HepG2 (cell line): Measurements from ENCODE around the gene ICAM5. TPM values are rescaled to one million over a fixed set of nuclear protein-coding genes. Genes with fewer than 3 reads are reported as not detected.

Source experiments
- AGO1 ChIP-seq: fragments of 200-400 bp; formaldehyde crosslinking; IDR thresholded peaks from 2 replicates; pipeline ENCODE4 v1.6.1; 2017; ENCODE audit warnings: mild to moderate bottlenecking, low read depth, low read length, moderate library complexity; ENCODE audit not compliant: poor library complexity, severe bottlenecking
- HIVEP1 ChIP-seq: sonication (generic); formaldehyde crosslinking; IDR thresholded peaks from 2 replicates; pipeline ENCODE4 v1.4.0; 2020; ENCODE audit warnings: mild to moderate bottlenecking, missing genetic modification reagents
- ISX ChIP-seq: sonication (generic); formaldehyde crosslinking; conservative IDR thresholded peaks from 2 replicates; pipeline ENCODE4 v1.5.0; 2020; ENCODE audit warnings: missing genetic modification reagents
- POLR2AphosphoS5 ChIP-seq: IDR thresholded peaks from 2 replicates; pipeline ENCODE4 v1.6.1; 2012; ENCODE audit warnings: low read depth, low read length
- SP4 ChIP-seq: sonication (generic); formaldehyde crosslinking; IDR thresholded peaks from 2 replicates; pipeline ENCODE4 v1.8.1; 2023; ENCODE audit warnings: mild to moderate bottlenecking, missing genetic modification reagents
- SP5 ChIP-seq: IDR thresholded peaks from 2 replicates; pipeline ENCODE4 v1.6.1; 2016; ENCODE audit warnings: low read depth, borderline replicate concordance
- ZBTB7A ChIP-seq: sonication (generic); formaldehyde crosslinking; IDR thresholded peaks from 2 replicates; pipeline ENCODE4 v1.8.0; 2022; ENCODE audit warnings: mild to moderate bottlenecking, missing genetic modification reagents
- ZFX ChIP-seq: sonication (generic); formaldehyde crosslinking; IDR thresholded peaks from 2 replicates; pipeline ENCODE4 v1.4.0; 2020; ENCODE audit warnings: mild to moderate bottlenecking, low read depth, missing genetic modification reagents, moderate library complexity
- ZNF431 ChIP-seq: sonication (generic); formaldehyde crosslinking; IDR thresholded peaks from 2 replicates; pipeline ENCODE4 v1.9.0; 2022; ENCODE audit warnings: missing genetic modification reagents, low read depth, mild to moderate bottlenecking, borderline replicate concordance
- ZNF746 ChIP-seq: sonication (generic); formaldehyde crosslinking; IDR thresholded peaks from 2 replicates; pipeline ENCODE4 v1.8.0; 2022; ENCODE audit warnings: mild to moderate bottlenecking, missing genetic modification reagents
- polyA plus RNA-seq, 8 experiments: library from polyadenylated mRNA; depleted of rRNA in 3 of 8; stranded (reverse) in 7 of 8; unstranded in 1 of 8; fragments of >200 nt; fragmentation: Illumina TruSeq in 4 of 8; extraction: Trizol in 4 of 8; gene quantifications; 2 replicates each; pipeline versions ENCODE4 v1.2.1 to v1.2.3, GENCODE V29; 2011 to 2016; ENCODE audit warnings: low read depth in 4 of 8, missing spikeins in 1 of 8, mixed read lengths in 1 of 8; ENCODE audit not compliant: insufficient read depth in 1 of 8
- total RNA-seq, 5 experiments: library from RNA; depleted of rRNA; stranded (reverse); fragments of >200 nt; fragmentation: Illumina TruSeq; extraction: Trizol; gene quantifications; 2 replicates each; pipeline ENCODE4 v1.2.3, GENCODE V29; 2016; ENCODE audit warnings: low read depth in 1 of 5
- TF ChIP-seq, protein P1 (sequence below): sonication (generic); formaldehyde crosslinking; IDR thresholded peaks from 2 replicates; pipeline ENCODE4 v1.4.0; 2020; ENCODE audit warnings: missing genetic modification reagents
- TF ChIP-seq, protein P2 (sequence below): sonication (generic); formaldehyde crosslinking; IDR thresholded peaks from 2 replicates; pipeline ENCODE4 v1.4.0; 2020; ENCODE audit warnings: low read depth, missing genetic modification reagents
- TF ChIP-seq, protein P3 (sequence below): sonication (generic); formaldehyde crosslinking; IDR thresholded peaks from 2 replicates; pipeline ENCODE4 v1.5.0; 2020; ENCODE audit warnings: mild to moderate bottlenecking, missing genetic modification reagents
- TF ChIP-seq, protein P4 (sequence below): sonication (generic); formaldehyde crosslinking; IDR thresholded peaks from 2 replicates; pipeline ENCODE4 v1.4.0; 2020; ENCODE audit warnings: mild to moderate bottlenecking, missing genetic modification reagents

ICAM5 gene
- total and polyA plus RNA-seq, 2 of the 13 experiments (the other 11 are each of a cell fraction or from before 2014, with no cell fraction given): 0.46 to 1.6 TPM

DNA sequence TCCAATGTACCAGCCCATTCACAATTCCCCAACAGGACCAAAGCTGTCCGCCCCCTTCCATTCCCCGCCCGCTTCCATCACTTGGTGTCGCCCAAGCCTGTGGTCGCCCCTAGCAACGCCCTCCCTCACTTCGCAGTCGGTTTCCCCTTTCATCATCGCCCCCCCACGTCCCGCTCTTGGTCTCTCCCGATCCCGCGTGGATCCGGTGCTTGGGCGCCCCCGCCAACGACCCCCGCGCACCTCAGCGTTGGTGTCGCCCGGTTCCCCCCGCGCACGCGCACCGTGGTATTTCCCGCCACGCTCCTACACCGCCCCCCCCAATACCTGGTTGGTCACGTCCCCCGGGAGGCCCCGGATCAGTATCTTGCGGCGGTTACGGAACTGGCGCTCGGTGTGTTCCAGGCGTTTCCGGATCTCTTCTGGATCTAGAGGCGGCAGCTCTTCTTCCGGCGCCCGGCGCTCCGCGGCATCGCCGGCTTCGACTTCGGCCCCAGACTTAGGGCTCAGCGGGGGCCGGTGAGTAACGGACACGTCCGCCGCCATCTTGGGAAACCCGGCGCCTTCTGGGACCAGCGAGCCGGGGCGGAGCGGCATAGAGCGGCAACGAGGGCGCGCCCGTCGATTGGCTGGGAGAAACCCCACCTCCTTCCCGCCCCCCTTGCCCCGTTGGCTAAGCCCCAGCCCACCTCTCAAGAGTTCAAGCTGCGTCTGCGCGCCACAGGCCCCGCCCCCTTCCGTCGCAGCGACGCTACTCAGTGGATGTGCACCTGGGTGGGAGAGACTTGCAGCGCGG lies 43.4 kb downstream of the ICAM5 start, which contains the start of gene RAVER1 (continued):
- TF ChIP-seq, protein P1, sequence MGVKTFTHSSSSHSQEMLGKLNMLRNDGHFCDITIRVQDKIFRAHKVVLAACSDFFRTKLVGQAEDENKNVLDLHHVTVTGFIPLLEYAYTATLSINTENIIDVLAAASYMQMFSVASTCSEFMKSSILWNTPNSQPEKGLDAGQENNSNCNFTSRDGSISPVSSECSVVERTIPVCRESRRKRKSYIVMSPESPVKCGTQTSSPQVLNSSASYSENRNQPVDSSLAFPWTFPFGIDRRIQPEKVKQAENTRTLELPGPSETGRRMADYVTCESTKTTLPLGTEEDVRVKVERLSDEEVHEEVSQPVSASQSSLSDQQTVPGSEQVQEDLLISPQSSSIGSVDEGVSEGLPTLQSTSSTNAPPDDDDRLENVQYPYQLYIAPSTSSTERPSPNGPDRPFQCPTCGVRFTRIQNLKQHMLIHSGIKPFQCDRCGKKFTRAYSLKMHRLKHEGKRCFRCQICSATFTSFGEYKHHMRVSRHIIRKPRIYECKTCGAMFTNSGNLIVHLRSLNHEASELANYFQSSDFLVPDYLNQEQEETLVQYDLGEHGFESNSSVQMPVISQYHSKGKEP (CRISPR knock-in tag): 0 out of 2 replicates have a peak, but pooled peaks have one; percentile 9
- TF ChIP-seq SP5 (CRISPR knock-in tag) (no peak), ISX (CRISPR knock-in tag) (0 out of 2 replicates have a peak, but pooled peaks have one; percentile 39), ZFX (CRISPR knock-in tag) (peak; percentile 75), HIVEP1 (CRISPR knock-in tag) (peak; percentile 35; the same call in 1 of the 2 replicates), AGO1 (peak; percentile 54), SP4 (peak; percentile 67; the same call in 1 of the 2 replicates), ZNF746 (CRISPR knock-in tag) (peak; percentile 72), ZBTB7A (CRISPR knock-in tag) (peak; percentile 27; the same call in 1 of the 2 replicates), ZNF431 (peak; percentile 66; the same call in 1 of the 2 replicates), POLR2AphosphoS5 (peak; percentile 74)
- TF ChIP-seq, protein P2, sequence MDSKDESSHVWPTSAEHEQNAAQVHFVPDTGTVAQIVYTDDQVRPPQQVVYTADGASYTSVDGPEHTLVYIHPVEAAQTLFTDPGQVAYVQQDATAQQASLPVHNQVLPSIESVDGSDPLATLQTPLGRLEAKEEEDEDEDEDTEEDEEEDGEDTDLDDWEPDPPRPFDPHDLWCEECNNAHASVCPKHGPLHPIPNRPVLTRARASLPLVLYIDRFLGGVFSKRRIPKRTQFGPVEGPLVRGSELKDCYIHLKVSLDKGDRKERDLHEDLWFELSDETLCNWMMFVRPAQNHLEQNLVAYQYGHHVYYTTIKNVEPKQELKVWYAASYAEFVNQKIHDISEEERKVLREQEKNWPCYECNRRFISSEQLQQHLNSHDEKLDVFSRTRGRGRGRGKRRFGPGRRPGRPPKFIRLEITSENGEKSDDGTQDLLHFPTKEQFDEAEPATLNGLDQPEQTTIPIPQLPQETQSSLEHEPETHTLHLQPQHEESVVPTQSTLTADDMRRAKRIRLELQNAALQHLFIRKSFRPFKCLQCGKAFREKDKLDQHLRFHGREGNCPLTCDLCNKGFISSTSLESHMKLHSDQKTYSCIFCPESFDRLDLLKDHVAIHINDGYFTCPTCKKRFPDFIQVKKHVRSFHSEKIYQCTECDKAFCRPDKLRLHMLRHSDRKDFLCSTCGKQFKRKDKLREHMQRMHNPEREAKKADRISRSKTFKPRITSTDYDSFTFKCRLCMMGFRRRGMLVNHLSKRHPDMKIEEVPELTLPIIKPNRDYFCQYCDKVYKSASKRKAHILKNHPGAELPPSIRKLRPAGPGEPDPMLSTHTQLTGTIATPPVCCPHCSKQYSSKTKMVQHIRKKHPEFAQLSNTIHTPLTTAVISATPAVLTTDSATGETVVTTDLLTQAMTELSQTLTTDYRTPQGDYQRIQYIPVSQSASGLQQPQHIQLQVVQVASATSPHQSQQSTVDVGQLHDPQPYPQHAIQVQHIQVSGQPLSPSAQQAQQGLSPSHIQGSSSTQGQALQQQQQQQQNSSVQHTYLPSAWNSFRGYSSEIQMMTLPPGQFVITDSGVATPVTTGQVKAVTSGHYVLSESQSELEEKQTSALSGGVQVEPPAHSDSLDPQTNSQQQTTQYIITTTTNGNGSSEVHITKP: peak; percentile 99
- TF ChIP-seq, protein P3, sequence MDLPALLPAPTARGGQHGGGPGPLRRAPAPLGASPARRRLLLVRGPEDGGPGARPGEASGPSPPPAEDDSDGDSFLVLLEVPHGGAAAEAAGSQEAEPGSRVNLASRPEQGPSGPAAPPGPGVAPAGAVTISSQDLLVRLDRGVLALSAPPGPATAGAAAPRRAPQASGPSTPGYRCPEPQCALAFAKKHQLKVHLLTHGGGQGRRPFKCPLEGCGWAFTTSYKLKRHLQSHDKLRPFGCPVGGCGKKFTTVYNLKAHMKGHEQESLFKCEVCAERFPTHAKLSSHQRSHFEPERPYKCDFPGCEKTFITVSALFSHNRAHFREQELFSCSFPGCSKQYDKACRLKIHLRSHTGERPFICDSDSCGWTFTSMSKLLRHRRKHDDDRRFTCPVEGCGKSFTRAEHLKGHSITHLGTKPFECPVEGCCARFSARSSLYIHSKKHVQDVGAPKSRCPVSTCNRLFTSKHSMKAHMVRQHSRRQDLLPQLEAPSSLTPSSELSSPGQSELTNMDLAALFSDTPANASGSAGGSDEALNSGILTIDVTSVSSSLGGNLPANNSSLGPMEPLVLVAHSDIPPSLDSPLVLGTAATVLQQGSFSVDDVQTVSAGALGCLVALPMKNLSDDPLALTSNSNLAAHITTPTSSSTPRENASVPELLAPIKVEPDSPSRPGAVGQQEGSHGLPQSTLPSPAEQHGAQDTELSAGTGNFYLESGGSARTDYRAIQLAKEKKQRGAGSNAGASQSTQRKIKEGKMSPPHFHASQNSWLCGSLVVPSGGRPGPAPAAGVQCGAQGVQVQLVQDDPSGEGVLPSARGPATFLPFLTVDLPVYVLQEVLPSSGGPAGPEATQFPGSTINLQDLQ (CRISPR knock-in tag): 0 out of 2 replicates have a peak, but pooled peaks have one; percentile 27
- TF ChIP-seq, protein P4, sequence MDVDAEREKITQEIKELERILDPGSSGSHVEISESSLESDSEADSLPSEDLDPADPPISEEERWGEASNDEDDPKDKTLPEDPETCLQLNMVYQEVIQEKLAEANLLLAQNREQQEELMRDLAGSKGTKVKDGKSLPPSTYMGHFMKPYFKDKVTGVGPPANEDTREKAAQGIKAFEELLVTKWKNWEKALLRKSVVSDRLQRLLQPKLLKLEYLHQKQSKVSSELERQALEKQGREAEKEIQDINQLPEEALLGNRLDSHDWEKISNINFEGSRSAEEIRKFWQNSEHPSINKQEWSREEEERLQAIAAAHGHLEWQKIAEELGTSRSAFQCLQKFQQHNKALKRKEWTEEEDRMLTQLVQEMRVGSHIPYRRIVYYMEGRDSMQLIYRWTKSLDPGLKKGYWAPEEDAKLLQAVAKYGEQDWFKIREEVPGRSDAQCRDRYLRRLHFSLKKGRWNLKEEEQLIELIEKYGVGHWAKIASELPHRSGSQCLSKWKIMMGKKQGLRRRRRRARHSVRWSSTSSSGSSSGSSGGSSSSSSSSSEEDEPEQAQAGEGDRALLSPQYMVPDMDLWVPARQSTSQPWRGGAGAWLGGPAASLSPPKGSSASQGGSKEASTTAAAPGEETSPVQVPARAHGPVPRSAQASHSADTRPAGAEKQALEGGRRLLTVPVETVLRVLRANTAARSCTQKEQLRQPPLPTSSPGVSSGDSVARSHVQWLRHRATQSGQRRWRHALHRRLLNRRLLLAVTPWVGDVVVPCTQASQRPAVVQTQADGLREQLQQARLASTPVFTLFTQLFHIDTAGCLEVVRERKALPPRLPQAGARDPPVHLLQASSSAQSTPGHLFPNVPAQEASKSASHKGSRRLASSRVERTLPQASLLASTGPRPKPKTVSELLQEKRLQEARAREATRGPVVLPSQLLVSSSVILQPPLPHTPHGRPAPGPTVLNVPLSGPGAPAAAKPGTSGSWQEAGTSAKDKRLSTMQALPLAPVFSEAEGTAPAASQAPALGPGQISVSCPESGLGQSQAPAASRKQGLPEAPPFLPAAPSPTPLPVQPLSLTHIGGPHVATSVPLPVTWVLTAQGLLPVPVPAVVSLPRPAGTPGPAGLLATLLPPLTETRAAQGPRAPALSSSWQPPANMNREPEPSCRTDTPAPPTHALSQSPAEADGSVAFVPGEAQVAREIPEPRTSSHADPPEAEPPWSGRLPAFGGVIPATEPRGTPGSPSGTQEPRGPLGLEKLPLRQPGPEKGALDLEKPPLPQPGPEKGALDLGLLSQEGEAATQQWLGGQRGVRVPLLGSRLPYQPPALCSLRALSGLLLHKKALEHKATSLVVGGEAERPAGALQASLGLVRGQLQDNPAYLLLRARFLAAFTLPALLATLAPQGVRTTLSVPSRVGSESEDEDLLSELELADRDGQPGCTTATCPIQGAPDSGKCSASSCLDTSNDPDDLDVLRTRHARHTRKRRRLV: peak; percentile 93
